ENCODE measurements around the gene ZCCHC14.
A peak's percentile ranks its signal among the peaks of the same experiment; 100 is the strongest.

Gene ZCCHC14

DNA sequence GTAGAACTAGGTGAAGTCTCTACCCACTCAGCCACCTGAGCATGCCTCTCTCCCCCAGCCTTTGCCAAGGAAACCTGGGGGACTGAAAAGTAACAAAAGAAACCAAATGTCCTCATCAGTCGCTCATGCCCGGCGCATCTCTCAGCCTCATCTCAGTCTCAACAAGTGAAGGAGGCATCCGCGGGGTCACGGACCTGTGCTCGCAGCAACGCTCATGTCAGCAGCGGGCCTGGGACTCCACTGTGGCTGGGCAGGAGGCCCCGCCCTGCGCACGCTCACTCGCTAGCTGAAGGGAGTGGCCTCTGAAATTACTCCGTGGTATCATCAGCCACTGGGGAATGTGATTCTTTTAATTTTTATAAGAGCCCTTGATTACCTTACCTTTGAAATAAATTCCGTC lies 69.4 kb downstream of the ZCCHC14 start:
- DNase-seq: no peak

DNA sequence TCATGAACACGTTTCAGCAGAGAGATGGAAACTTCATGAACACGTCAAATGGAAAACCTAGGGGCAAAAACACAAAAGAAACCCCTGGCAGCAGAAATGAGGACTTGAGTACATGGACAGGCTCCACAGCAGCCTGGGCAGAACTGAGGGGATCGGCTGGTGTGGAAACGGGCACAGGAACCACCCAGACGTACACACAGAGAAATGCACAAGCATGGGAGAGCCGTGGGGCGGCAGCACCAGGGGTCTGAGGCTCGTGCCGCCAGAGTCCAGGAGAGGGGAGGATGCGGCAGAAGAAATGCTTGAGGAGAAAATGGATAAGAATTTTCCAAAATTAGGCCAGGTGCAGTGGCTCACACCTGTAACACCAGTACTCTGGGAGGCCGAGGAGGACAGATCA lies 70.7 kb downstream of the ZCCHC14 start:
- no peak for DNase-seq

DNA sequence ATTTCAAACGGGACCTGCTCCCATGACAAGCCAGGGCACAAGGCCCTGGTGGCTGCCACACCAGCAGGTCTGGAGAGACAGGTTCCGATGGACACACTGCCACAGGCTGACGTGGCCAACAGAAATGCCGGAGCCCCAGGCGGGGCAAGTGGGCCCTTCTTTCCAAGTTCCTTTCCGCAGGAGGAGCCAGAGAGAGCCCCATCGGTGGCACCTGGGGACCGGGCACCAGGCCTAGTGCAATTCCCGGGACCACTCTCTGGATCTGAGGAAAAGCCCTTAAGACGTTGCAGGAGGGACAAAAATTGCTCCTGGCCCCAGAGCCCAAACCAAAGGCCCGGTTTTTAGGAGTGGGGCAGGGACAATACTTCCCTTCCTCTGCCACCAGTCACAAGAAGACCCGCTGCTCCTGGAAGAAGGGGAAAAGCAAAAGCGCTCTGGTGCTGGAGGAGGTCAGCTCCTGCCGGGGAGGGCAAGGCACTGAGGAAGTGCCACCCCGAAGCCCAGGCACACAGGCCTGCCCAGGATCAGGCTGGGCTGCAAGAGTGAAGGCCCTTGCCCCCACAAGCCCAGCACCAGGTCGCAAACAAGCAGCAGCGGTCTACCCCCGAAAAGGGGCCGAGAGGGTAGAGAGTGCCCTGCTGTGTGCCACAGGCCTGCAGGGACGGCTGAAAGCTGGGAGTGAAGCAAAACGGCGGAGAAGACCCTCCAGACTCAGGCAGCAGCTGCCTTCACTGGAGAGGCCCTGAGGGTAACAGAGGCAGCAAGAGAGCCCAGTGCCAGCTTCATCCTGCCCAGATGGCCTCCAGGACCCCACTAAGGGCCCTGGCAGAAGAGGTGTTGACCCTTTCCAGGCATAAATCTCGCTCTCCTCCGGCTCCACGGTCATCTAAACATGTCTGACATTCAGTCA lies 71.6 kb downstream of the ZCCHC14 start:
- DNase-seq: no peak

DNA sequence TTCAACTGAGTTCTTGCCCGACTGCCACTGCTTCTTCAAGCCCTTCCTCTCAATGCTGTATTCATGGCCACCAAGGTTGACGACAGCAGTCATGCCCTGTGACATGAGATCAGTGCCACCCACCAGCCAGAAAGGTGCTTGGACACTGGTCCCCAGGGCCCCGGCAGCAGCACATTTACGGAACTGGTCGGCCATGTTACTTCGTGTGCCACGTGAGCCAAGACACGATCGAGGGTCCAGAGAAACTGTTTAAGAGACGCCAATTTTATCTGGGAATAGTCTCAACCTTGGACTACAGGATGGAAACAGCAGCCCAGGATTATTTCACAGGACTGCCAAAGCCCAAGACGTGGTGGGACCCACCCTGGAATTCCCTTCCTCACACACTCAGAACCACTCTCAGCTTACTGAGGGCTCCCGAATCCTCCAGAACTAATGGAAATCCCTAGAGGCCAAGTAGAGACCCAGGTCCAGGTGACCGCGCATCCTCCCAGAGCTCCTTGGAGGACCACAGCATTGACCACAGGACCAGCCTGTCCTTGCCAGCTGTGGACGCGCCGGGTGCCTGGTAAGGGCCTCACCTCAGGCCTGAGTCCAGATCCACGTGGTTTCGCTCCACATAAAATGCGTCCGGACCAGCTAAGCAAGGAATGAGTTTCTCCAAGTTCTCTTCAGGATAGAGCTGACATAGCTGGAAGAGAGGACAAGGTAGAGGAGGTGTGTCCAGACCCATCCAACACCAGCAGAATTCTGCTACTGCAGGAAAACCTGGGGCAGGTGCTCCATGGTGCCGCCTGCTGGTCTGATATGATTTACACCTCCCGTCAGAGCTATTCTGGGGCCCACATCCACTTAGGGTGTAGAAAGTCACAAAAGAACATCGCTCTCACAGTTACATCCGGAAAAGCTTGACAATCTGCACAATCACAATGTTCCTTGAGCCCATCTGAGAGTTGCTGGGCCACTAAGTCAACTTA lies 72.5 kb downstream of the ZCCHC14 start:
- no peak for DNase-seq

DNA sequence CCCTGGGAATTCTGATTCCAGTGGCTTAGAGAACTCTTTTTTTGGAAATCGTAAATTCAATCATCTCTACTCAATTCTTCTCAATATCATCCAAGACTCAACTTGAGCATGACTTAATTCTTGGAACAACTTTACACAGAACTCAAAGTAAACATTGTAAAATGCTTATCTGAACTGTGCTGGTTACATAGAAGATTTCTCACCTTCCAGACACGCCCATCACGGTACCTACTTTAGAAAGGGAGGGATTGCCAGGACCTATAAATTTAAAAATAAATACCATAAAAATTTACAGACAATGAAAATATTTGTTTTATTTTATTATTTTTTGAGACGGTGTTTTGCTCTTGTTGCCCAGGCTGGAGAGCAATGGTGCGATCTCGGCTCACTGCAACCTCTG lies 74.2 kb downstream of the ZCCHC14 start:
- no peak for DNase-seq

DNA sequence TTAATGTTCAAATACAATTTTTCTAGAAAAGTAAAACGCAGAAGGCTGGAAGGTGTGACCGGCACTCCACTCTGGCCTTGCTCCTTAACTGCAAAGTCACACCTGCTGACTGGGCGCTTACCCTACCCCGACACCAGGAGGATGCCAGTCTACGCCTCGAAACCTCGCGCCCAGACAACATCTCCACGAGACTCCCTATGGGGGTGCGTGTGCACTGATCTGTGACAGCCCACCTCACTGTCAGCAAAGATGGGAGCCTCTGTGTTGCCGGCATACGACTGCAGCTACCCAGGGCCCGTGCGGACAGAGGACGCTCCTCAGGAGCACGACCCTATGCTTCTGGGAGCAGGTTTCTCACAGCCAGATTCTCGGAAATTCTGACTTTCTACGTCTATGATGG lies 74.6 kb downstream of the ZCCHC14 start:
- no peak for DNase-seq

DNA sequence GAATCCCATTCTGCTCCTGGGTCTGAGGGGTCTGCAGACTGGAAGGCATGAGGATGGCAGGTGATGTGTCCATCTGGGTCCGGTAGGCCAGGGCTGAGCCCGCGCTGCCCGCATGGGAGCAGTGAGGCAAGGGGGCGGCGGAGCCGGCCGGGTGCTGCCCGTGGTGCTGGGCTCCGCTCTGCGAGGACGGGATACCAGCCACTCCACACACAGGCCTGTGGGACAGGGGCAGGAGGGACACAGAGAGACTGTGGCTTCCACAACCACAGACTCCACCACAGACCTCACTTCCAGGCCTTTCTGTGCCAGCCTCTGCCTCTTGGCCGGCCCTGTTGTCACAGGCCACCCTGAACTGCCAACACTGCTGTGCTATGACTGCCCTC lies 75.3 kb downstream of the ZCCHC14 start:
- DNase-seq: no peak

DNA sequence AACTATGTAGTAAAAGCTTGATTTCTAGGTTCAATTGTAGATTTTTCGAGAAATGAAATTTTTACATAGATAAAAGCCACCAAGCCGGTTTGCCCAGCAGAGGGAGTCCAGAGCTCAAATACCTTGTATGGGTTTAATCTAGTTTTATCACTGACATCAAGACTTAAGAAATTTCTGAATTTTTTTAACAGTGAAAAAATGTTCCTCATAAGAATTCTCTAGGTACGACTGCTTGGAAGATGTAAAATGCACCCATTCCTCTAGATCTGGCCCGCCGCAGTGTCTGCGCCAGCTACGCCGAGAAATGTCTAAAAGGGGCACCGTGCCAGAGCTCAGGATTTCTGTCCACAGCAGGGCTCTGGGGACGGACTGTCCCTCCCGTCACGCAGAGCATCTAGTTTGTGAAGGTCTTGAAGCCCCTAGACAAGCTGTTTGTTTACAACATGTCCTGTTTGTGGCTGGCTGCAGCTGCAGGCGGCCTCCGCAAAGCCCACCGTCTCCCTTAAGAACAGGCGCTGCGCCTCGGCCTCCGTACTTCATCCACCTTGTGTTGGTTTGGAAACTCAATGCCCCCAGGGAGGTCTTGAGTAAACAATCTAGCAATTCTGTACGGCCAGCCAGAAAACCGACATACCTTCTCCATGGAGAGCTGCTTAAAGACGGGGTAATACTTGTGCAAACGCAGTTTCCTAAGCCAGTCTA lies 75.8 kb downstream of the ZCCHC14 start:
- peak; percentile 55 for DNase-seq

DNA sequence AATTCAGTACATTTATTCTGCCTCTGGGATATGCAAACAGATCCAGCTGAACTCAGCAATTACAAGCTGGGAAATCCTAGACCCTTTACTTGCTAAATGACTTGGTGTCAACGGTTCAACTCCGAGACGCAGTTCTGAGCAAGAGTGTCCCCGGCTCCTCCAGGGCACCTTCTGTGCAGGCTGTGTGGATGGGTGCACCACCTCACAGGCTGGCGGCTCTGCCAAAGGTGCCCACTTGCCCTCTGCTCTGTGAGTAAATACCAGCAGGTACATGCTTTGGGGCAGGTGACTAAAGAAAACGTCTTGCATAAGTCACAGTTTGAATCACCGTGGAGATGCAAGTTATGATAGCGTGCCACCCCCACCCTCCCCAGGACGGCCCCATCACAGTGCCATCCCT lies 77.4 kb downstream of the ZCCHC14 start:
- no peak for DNase-seq

DNA sequence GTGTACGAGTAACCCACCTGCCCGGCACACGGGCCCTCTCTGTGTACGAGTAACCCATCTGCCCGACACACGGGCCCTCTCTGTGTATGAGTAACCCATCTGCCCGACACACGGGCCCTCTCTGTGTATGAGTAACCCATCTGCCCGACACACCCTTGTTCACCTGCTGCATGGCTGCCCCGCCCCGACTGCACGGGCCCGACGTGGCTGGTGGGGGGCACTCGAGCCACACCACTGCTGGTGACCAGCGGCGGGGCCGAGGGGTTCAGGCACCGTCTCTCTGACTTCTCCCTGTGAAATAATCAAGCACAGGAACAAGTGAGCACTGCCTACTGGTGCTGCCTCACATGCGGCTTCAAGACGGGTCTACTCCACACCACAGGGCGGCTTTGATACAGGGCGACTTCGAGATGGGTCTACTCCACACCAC lies 78.6 kb downstream of the ZCCHC14 start:
- DNase-seq: no peak

DNA sequence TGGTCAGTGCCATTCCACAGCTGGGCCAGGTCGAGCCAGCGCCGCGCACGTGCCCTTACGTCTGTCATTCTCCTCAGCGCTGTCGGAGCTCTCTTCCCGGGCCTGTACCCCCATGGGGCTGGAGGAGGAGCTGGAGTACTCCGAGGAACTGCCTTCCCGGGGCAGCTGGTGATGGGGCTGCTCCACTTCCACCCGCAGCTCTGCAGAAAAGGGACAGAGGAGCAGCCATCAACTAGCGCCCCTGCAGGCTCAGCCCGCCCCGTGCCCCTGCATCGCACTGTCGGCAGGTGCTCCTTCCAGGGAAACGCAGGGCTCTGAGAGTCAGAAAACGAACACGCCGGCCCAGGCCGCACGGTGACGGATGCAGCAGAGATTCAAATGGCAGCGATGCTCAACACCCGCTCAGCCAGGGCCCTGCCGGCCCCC lies 79.8 kb downstream of the ZCCHC14 start:
- DNase-seq: no peak

DNA sequence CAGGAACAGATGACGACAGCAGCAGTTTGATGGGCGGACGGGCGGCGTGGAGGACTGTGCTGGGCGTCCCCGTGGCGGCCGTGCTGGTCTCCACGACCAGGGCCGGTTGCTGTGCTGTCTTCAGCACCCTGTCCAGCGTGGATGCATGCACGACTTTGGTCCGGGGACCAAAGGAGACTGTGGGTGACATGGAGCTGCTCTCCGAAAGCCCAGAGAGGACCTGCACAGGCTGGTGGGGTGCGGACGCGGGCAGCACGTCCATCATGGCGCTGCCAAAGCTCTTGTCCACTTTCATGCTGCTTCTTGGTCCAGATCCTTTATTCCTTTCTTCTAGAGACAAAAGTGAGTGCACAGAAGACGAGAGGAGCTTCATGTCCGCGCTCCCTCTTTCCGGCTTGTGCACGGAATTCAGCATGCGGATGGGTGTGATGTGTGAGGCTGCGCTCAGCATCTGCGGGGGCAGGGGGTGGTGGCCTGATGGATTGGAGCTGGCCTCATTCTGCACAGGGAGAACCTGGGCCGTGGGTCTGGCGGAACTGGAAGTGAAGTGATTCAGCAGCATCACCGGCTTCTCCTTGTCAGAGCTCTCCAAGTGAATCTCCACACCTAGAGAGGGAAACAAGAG lies 80.3 kb downstream of the ZCCHC14 start:
- no peak for DNase-seq

DNA sequence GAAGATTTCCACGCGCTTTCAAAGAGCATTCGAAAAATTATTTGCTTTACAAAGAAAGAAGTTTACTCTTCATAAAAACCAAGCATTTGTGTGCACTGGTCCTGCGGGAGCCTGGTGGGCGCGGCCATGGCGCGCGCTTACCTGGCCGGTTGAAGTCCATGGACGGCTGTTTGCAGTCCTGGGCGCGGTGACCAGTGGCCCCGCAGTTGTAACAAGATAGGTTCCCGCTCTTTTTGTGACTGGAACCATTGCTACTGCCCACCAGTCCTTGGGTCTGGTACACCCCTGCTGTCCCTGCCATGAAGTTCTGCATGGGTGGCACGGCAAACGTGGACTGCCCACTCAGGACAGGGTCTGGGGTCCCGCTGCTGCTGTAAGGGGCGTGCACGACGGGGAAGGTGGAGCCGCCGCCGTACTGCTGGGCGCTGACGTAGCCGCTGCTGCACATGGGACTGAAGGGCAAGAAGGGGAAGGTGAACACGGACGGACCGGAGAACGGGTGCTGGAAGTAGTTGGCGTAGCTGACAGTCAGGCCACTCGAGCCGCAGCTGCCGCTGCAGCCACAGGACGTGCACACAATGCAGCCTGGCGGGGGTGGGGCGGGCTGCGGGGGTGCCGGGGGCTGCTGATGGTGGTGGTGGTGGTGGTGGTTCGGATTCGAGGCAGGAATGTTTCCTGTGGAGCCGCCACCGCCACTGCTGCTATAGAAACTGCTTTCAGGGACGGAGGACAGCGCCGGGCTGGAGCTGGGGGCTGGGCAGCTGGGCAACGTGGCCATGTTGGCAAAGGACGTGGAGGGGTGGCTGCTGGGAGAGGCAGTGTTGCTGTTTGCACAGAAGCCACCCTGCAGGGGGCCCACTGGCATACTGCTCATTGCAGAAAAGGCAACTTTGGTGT lies 81.2 kb downstream of the ZCCHC14 start:
- no peak for DNase-seq

DNA sequence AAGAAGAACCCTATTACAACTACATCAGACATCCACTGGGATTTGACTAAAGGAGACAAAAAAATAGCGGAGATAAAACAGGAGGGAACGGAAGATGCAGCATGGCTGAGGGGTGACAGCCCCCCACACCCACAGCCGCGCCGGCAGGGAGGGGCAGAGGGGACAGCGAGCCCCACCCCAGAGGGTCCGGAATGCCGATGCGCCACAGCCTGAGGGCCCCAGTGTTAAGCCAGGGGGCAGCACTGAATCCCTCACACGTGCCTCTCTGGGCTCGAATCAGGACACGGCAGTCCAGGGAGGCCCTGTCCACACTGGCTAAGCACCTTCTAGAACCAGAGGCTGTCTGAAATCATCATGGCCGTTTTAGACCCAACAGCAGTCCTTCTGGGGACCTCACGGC lies 81.9 kb downstream of the ZCCHC14 start:
- no peak for DNase-seq

DNA sequence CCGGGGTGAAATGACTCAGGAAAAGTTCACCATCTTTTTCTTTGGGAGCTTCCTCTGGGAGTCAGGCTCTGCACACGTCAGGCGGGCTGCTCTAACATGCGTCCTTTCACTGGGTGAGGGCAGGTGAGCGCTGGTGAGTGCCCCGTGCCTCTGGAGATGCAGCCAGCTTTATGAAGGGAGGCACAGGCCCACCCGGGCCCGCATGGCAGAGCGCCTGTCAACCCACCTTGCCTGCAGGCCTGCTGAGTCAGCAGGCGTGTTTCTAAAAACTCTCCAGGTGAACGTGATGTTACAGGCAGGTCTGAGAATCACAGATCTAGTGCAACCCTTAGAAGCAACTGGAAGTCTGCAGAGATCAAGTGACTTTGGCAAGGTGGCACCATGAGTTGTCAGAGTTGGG lies 82.3 kb downstream of the ZCCHC14 start:
- no peak for DNase-seq

DNA sequence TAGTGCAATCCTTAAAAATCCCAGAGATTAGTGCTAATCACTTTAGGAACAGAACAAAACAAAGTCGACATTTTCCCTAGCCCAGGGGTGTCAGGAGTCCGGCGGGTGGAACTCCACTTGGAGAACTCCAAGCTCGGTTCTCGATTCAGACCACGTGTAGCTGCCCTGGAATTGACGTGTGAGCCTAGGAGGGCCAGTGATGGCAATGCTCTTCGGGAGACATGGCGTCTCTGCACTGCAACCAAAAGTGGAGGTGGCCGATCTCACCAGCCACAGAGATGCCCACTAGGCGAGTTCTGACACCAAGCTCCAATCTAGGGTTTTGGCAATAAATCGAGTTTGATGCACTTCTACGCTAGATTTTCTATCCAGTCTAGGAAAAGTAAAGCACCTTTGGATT lies 83.0 kb downstream of the ZCCHC14 start:
- no peak for DNase-seq

DNA sequence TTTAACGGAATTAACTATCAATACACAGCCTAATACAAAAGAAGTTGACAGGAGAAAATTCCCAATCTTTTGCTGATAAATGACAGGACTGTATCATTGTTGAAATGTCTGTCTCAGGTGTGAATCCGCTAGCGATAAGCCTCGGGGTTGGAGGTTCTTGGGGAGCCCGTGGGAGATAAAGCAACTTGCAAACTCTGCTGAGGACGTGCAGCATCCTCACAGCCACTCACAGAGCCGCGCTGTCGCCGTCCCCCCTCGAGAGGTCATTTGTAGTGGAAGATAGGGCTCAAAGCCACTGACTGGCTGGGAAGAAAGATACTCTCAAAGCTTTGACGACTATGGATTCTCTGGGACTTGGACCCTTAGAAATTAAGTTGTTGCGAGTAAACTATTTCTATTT lies 83.7 kb downstream of the ZCCHC14 start:
- no peak for DNase-seq

DNA sequence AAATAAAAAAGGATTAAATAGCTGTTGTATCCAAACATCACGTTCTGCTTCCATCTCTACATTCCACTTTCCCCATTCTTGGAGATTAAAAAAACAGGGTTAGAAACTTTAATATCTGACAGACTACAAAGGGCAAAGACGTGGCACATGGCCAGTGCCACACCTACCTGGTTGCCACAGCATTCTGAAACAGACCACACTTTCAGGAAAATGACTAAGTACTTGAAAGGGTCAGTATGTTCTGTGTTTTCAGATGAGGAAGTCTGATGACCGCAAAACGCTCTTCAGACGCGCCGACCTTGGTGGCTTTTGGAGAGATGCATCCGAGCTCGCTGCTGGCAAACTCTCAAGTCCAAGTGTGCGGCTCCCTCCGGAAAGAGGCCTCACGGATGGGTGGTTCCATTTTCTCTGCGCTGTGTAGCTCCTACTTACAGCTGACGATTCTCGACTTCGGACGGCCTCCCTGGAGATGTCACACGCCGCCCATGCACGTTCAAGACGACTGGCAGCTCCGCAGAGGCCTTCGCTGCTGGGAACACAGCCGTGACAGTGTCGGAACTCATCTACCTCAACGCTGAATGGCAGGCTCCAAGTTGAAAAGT lies 85.2 kb downstream of the ZCCHC14 start:
- DNase-seq: peak; percentile 92

DNA sequence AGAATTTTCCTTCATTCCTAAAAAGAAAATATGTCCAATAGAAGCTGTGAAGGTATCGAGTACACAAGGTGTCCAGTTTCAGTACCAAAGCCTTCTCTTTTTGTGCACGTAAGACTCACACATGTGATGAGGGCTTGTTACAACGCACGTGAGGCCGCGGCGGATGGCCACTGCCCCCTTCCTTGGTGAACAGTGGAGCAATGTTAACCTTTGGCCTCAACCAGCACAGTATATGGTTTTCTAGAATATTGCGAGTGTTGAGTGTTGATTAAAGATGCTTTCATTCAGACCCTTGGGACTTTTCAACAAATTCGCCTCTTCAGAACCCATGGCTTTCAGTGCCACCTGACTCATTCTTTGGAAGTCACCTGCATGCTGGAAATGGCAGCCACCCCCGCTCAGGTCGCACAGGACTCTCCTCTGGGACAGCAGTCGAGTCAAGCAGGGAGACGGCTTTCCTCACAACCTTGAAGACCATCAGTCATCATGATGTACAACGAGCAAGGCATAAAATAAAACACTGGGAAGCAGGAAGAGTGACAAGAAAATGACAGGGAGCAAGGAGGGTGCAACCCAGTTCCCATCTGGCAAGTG lies 86.2 kb downstream of the ZCCHC14 start:
- DNase-seq: no peak

DNA sequence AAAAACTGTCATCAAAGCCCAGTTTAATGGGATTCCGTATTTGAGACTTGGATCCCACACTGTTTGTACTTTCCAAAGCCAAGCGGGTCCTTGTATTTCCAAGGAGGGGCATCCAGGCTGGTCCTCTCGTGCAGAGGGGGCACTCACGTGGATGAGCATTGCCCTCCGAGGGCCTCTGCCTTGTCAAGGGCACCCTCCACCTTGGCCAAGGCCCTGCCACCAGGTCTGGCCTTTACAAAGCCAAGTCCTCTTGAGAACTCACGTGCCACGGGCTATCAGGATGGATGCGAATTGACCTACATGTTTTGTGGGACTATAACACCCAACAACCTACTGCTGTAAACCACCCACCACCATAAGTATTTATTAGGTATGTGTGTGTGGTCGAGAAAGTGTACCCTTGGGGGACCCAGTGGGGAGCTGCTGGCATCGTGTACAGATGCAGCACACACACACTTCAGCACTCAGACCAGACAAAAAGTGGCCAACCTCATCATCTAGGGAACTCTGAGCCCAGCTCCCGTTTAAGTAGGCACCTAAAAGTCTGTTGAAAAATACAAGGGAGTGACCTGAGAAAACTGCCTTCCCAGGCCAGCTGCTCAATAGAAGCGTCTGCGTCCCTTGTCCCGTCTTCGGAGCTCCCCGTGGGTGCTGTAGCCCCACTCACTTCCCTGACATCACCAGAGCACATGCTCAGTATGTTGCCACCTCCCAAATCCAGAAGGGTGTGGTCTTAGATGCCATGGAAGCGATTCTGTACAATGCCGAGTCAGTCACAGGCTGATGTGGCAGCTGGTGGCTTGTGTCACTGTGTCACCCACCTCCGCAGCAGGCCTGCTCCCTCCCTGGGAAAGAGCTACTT lies 87.8 kb downstream of the ZCCHC14 start:
- DNase-seq: peak; percentile 30

Measured in OCI-M1 (cell line).